ENCODE measurements around the gene MSH2. TPM values are rescaled to one million over a fixed set of nuclear protein-coding genes. Genes with fewer than 3 reads are reported as not detected.

Gene MSH2
- 81.9 and 84.5 TPM in 2 replicates for total RNA-seq
- long read RNA-seq, transcript MSH2-201 (16 exons, 3,307 nt) = major isoform, 192 of 418 reads
- long read RNA-seq, partial matches to known transcripts = 193 of 418 reads
- long read RNA-seq, other reads (novel, unspliced or antisense) = 32 of 418 reads

DNA sequence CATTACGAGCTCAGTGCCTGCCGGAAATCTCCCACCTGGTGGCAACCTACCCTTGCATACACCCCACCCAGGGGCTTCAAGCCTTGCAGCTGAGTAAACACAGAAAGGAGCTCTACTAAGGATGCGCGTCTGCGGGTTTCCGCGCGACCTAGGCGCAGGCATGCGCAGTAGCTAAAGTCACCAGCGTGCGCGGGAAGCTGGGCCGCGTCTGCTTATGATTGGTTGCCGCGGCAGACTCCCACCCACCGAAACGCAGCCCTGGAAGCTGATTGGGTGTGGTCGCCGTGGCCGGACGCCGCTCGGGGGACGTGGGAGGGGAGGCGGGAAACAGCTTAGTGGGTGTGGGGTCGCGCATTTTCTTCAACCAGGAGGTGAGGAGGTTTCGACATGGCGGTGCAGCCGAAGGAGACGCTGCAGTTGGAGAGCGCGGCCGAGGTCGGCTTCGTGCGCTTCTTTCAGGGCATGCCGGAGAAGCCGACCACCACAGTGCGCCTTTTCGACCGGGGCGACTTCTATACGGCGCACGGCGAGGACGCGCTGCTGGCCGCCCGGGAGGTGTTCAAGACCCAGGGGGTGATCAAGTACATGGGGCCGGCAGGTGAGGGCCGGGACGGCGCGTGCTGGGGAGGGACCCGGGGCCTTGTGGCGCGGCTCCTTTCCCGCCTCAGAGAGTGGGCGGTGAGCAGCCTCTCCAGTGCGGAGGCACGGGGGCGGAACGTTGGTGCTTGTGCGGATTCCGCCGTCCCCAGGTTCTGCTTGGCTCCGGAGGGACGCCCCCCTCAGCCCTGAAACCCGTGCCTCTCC is at the start of gene MSH2:
MSH2 (plus strand) TSS at position 352 of the 804 bp plus-strand sequence; CDS start at position 388, 36 bp downstream.
- Mint-ChIP-seq H3K9me3 (no peaks in the 10 kb centered on the region), H3K4me3 (peak within 1 kb of the TSS; percentile 99), H3K4me1 (peaks cover 36% of the 10 kb centered on the region), H3K27ac (ENCODE audit: unreplicated experiment) (peak within 1 kb of the TSS; percentile 98), H3K36me3 (ENCODE audit: low read depth) (peaks cover 27% of the 10 kb centered on the region), H3K27me3 (ENCODE audit: low read depth) (no peaks in the 10 kb centered on the region)
- TF ChIP-seq, protein P1, sequence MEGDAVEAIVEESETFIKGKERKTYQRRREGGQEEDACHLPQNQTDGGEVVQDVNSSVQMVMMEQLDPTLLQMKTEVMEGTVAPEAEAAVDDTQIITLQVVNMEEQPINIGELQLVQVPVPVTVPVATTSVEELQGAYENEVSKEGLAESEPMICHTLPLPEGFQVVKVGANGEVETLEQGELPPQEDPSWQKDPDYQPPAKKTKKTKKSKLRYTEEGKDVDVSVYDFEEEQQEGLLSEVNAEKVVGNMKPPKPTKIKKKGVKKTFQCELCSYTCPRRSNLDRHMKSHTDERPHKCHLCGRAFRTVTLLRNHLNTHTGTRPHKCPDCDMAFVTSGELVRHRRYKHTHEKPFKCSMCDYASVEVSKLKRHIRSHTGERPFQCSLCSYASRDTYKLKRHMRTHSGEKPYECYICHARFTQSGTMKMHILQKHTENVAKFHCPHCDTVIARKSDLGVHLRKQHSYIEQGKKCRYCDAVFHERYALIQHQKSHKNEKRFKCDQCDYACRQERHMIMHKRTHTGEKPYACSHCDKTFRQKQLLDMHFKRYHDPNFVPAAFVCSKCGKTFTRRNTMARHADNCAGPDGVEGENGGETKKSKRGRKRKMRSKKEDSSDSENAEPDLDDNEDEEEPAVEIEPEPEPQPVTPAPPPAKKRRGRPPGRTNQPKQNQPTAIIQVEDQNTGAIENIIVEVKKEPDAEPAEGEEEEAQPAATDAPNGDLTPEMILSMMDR (conservative IDR thresholded peaks at IDR 0.05) = no peak
- DNase-seq (ENCODE audit: low read depth, low spot score) = peak; percentile 79

DNA sequence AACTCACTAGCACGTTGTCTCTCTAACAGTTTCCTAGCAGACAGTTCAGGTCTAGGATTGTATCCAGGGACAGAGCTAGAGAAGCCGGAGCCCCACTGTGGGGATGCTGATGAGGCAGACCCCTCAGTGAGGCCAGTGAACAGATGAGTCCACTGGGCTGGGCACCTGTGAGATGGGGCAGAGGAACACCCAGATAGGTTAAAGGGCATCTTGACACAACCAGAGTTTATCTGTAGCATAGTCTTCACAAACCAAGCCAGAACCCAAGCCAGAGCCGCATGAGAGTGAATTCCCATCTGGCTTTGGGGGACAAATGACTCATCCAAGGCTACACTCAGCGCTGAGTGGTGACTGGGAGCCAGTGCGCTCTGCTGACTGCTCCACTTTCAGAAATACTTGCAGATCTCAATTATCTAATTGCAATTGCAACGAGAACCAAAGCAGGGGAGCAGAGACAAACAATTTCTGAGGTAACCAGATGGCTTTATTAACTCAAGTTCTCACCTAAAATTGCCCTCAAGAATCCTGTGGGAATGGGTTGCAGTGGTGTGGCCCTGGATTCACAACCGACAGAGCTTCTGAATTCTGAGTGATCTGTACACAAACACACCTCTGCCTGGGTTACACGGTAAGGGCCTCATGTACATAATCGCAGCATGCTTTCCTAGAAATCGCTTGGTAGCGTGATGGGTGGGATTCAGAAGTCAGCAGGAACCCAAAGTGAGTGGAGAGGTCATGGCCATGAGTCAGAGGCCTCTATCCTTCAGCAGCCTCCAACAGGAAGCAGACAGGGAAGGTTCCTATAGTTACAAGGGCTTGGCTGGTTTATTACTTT is 48.7 kb upstream of the MSH2 start:
- DNase-seq (ENCODE audit: low read depth, low spot score) = no peak
- H3K27me3 Mint-ChIP-seq (ENCODE audit: low read depth) = no peaks in the 10 kb centered on the region
- no peak overlapping the region for H3K4me3 Mint-ChIP-seq
- no peaks in the 10 kb centered on the region for H3K4me1 Mint-ChIP-seq
- no peaks in the 10 kb centered on the region for H3K36me3 Mint-ChIP-seq (ENCODE audit: low read depth)
- no peak overlapping the region for H3K27ac Mint-ChIP-seq (ENCODE audit: unreplicated experiment)
- TF ChIP-seq, protein P1 (conservative IDR thresholded peaks at IDR 0.05) = no peak
- no peaks in the 10 kb centered on the region for H3K9me3 Mint-ChIP-seq

DNA sequence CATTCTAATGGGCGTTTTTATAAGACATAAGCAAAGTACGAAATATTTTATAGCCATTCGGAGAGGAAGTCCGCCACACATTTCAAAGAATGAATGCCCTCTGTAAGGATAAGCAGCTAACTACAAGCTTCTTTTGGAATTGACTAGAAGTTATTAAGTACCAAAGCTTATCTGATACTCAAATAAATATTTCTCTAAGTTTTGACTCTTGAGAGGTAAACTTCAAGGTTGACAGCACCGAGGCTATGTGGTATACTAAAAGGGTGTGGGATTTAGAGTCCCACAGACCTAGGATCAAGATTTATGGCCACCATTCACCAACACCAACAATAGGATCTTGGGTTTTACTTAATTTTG is 48.1 kb upstream of the MSH2 start:
- H3K27me3 Mint-ChIP-seq (ENCODE audit: low read depth) = no peaks in the 10 kb centered on the region
- no peak overlapping the region for H3K4me3 Mint-ChIP-seq
- DNase-seq (ENCODE audit: low read depth, low spot score) = no peak
- H3K4me1 Mint-ChIP-seq = no peaks in the 10 kb centered on the region
- TF ChIP-seq, protein P1 (conservative IDR thresholded peaks at IDR 0.05) = no peak
- H3K27ac Mint-ChIP-seq (ENCODE audit: unreplicated experiment) = no peak overlapping the region
- H3K36me3 Mint-ChIP-seq (ENCODE audit: low read depth) = no peaks in the 10 kb centered on the region
- no peaks in the 10 kb centered on the region for H3K9me3 Mint-ChIP-seq

DNA sequence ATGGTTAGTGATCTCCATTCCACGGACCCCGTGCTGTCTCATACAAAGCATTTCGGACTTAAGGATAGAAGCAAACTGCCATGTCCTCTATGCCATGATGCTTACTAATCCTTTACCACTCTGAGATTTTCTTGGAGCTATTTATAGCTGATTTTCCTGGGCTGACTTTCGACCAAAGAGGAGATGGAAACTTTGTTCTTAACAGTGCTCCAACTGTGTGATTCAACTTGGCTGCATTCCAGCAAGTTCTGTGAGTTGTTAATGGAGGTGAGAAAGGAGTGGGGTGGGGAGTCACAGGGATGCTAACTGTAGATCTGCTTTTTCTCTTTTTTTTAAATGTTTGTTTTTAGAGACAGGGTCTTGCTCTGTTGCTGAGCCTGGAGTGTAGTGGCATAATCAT is 45.5 kb upstream of the MSH2 start:
- Mint-ChIP-seq H3K4me3 (no peak overlapping the region), H3K9me3 (no peaks in the 10 kb centered on the region), H3K4me1 (no peaks in the 10 kb centered on the region), H3K36me3 (ENCODE audit: low read depth) (no peaks in the 10 kb centered on the region), H3K27me3 (ENCODE audit: low read depth) (no peaks in the 10 kb centered on the region), H3K27ac (ENCODE audit: unreplicated experiment) (no peak overlapping the region)
- TF ChIP-seq, protein P1 (conservative IDR thresholded peaks at IDR 0.05) = no peak
- no peak for DNase-seq (ENCODE audit: low read depth, low spot score)

DNA sequence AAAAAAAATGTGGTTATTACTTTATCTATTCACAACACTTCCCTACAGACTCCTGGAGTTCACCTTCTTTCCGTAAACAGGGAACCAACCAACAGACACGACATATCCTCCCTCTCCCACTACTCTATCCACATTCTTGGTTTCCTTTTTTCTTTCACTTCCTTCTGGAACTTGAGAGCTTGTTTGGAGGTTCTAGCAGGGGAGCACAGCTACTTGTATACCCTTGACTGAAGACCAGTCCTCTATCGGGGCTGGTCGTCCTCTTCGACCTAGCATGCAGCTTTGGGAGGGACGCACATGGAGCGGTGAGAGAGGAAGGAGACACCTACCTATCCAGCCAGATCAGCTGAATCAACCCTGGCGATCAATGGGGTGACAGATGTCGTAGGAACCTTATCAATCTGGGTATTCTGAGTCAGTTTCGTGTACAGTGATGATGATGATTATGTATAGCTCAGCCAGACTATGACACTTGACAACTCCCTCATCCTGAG is 43.5 kb upstream of the MSH2 start:
- Mint-ChIP-seq H3K27ac (ENCODE audit: unreplicated experiment) (no peak overlapping the region), H3K36me3 (ENCODE audit: low read depth) (no peaks in the 10 kb centered on the region), H3K9me3 (no peaks in the 10 kb centered on the region), H3K4me3 (no peak overlapping the region), H3K4me1 (no peaks in the 10 kb centered on the region), H3K27me3 (ENCODE audit: low read depth) (no peaks in the 10 kb centered on the region)
- TF ChIP-seq, protein P1 (conservative IDR thresholded peaks at IDR 0.05) = no peak
- no peak for DNase-seq (ENCODE audit: low read depth, low spot score)

Data from neural crest cell (in vitro differentiated cells).